Duodenal mucosa (tissue), 2 donors: ENCODE results near the gene GPX5.
"Not testable (repeated sequence)": the region's sequence is repeated elsewhere in the genome, so short reads cannot be mapped to it uniquely, and the experiment has no call there.

Source experiments
- H3K27ac ChIP-seq: one replicate; pipeline ENCODE4 v1.7.0; 2013; ENCODE audit warnings: low read depth, low read length
- H3K27me3 ChIP-seq, 2 donors: one replicate each; pipeline ENCODE4 v1.7.0; 2013; ENCODE audit warnings: low read length in 2 of 2, control low read depth in 1 of 2; ENCODE audit not compliant: insufficient read depth in 2 of 2, control insufficient read depth in 1 of 2
- H3K36me3 ChIP-seq, 2 donors: one replicate each; pipeline ENCODE4 v1.7.0; 2013; ENCODE audit warnings: low read length in 2 of 2, control low read depth in 1 of 2; ENCODE audit not compliant: insufficient read depth in 2 of 2, control insufficient read depth in 1 of 2
- H3K4me1 ChIP-seq, 2 donors: one replicate each; pipeline ENCODE4 v1.7.0; 2013; ENCODE audit warnings: low read length in 2 of 2, control low read depth in 1 of 2; ENCODE audit not compliant: insufficient read depth in 2 of 2, control insufficient read depth in 1 of 2
- H3K4me3 ChIP-seq, 2 donors: one replicate each; pipeline ENCODE4 v1.7.0; 2013; ENCODE audit warnings: low read length in 2 of 2, low read depth in 1 of 2
- H3K9ac ChIP-seq, 2 donors: one replicate each; pipeline ENCODE4 v1.7.0; 2013; ENCODE audit warnings: low read length in 2 of 2, low read depth in 1 of 2
- H3K9me3 ChIP-seq, 2 donors: one replicate each; pipeline ENCODE4 v1.7.0; 2013; ENCODE audit warnings: low read length in 2 of 2, control low read depth in 1 of 2; ENCODE audit not compliant: control insufficient read depth in 1 of 2

Gene GPX5

GRCh38 chr6:28512387-28512786 is 13.3 kb upstream of the GPX5 start:
- H3K4me1 ChIP-seq, H3K27ac ChIP-seq, H3K4me3 ChIP-seq, H3K9ac ChIP-seq, H3K27me3 ChIP-seq, H3K9me3 ChIP-seq, H3K36me3 ChIP-seq: not testable (repeated sequence)

GRCh38 chr6:28515676-28516075 is 10.0 kb upstream of the GPX5 start, which contains the start of gene GPX6:
TSS of gene GPX6 (minus strand) at chr6:28515793. CDS start at chr6:28515743, 50 bp downstream.
- Histone ChIP-seq H3K4me3 (no peak within 1 kb of the TSS), H3K27me3 (peaks cover 0 to 7% of the 10 kb centered on the region in 2 donors), H3K9me3 (no peaks in the 10 kb centered on the region), H3K27ac (no peak within 1 kb of the TSS), H3K4me1 (no peaks in the 10 kb centered on the region), H3K9ac (no peak within 1 kb of the TSS), H3K36me3 (no peaks in the 10 kb centered on the region)

GRCh38 chr6:28517964-28518363 is 7.7 kb upstream of the GPX5 start:
- no peak overlapping the region for H3K4me3 ChIP-seq
- no peaks in the 10 kb centered on the region for H3K36me3 ChIP-seq
- no peaks in the 10 kb centered on the region for H3K4me1 ChIP-seq
- no peaks in the 10 kb centered on the region for H3K9me3 ChIP-seq
- H3K27me3 ChIP-seq = peaks cover 0 to 7% of the 10 kb centered on the region in 2 donors
- H3K9ac ChIP-seq = no peak overlapping the region
- no peak overlapping the region for H3K27ac ChIP-seq

- Histone ChIP-seq H3K4me3 (no peak overlapping the region), H3K36me3 (no peaks in the 10 kb centered on the region), H3K27ac (no peak overlapping the region), H3K9me3 (no peaks in the 10 kb centered on the region), H3K9ac (no peak overlapping the region), H3K4me1 (no peaks in the 10 kb centered on the region), H3K27me3 (peaks cover 0 to 7% of the 10 kb centered on the region in 2 donors)
These were observed 3.0 kb upstream of the GPX5 start for GRCh38 chr6:28522594-28523240.

- H3K27ac ChIP-seq = no peak overlapping the region
- H3K4me1 ChIP-seq = no peaks in the 10 kb centered on the region
These were observed 2.4 kb upstream of the GPX5 start for GRCh38 chr6:28523241-28523622.

GRCh38 chr6:28530777-28531176 is 5.1 kb downstream of the GPX5 start:
- Histone ChIP-seq H3K4me1 (no peaks in the 10 kb centered on the region), H3K9ac (no peak overlapping the region), H3K4me3 (no peak overlapping the region), H3K9me3 (no peaks in the 10 kb centered on the region), H3K36me3 (no peaks in the 10 kb centered on the region), H3K27ac (no peak overlapping the region), H3K27me3 (peaks cover 0 to 10% of the 10 kb centered on the region in 2 donors)

More at GRCh38 chr6:28523241-28523622, 2.4 kb upstream of the GPX5 start:
- no peaks in the 10 kb centered on the region for H3K9me3 ChIP-seq
- H3K9ac ChIP-seq = no peak overlapping the region
- no peaks in the 10 kb centered on the region for H3K36me3 ChIP-seq
- no peak overlapping the region for H3K4me3 ChIP-seq
- H3K27me3 ChIP-seq = peaks cover 0 to 10% of the 10 kb centered on the region in 2 donors

GRCh38 chr6:28531479-28532128 is 5.9 kb downstream of the GPX5 start:
- H3K9ac ChIP-seq = no peak overlapping the region
- H3K36me3 ChIP-seq = no peaks in the 10 kb centered on the region
- no peaks in the 10 kb centered on the region for H3K9me3 ChIP-seq
- H3K27ac ChIP-seq = no peak overlapping the region
- no peaks in the 10 kb centered on the region for H3K4me1 ChIP-seq
- H3K27me3 ChIP-seq = peaks cover 0 to 10% of the 10 kb centered on the region in 2 donors
- H3K4me3 ChIP-seq = no peak overlapping the region

GRCh38 chr6:28534306-28534705 is 8.6 kb downstream of the GPX5 start:
- Histone ChIP-seq H3K9ac (no peak overlapping the region), H3K9me3 (no peaks in the 10 kb centered on the region), H3K27ac (no peak overlapping the region), H3K4me1 (no peaks in the 10 kb centered on the region), H3K4me3 (no peak overlapping the region), H3K27me3 (peaks cover 7 to 8% of the 10 kb centered on the region in 2 donors), H3K36me3 (no peaks in the 10 kb centered on the region)

- no peaks in the 10 kb centered on the region for H3K4me1 ChIP-seq
- H3K9me3 ChIP-seq = no peaks in the 10 kb centered on the region
- no peak overlapping the region for H3K4me3 ChIP-seq
- no peak overlapping the region for H3K9ac ChIP-seq
- H3K36me3 ChIP-seq = no peaks in the 10 kb centered on the region
- no peak overlapping the region for H3K27ac ChIP-seq
- H3K27me3 ChIP-seq = peaks cover 7 to 8% of the 10 kb centered on the region in 2 donors
These were observed 9.2 kb downstream of the GPX5 start for GRCh38 chr6:28534875-28535274.

GRCh38 chr6:28537065-28537464 is 11.4 kb downstream of the GPX5 start:
- peaks cover 7 to 14% of the 10 kb centered on the region in 2 donors for H3K27me3 ChIP-seq
- no peak overlapping the region for H3K27ac ChIP-seq
- H3K9ac ChIP-seq = no peak overlapping the region
- H3K9me3 ChIP-seq = no peaks in the 10 kb centered on the region
- H3K4me3 ChIP-seq = no peak overlapping the region
- H3K4me1 ChIP-seq = no peaks in the 10 kb centered on the region
- no peaks in the 10 kb centered on the region for H3K36me3 ChIP-seq
